ENCODE measurements around the gene DDOST. TPM values are rescaled to one million over a fixed set of nuclear protein-coding genes. Genes with fewer than 3 reads are reported as not detected.
"Not testable (repeated sequence)": the region's sequence is repeated elsewhere in the genome, so short reads cannot be mapped to it uniquely, and the experiment has no call there.

The DDOST gene
- polyA plus RNA-seq, 1 of the 3 experiments (the other 2 are of a cell fraction): 602 TPM

- no peaks in the 10 kb centered on the region for H4K20me1 ChIP-seq (ENCODE audit: insufficient read depth)
- no peaks in the 10 kb centered on the region for H3K9me3 ChIP-seq
- WGBS (ENCODE audit: low lambda C conversion rate): 71% methylated on average over 6 of the region's 6 CpGs
- CTCF ChIA-PET: interaction anchor here (0.6 to 1.2 kb wide), 2 partner anchors 17 to 760 kb away, joined by 4 read pairs; partner anchors contain the start of gene DDOST
- TF ChIP-seq GATA2 (CRISPR knock-in tag; IDR thresholded peaks at IDR 0.05): no peak
- no peak for TF ChIP-seq FOXJ3 (CRISPR knock-in tag; IDR thresholded peaks at IDR 0.05)
- TF ChIP-seq, protein P1, sequence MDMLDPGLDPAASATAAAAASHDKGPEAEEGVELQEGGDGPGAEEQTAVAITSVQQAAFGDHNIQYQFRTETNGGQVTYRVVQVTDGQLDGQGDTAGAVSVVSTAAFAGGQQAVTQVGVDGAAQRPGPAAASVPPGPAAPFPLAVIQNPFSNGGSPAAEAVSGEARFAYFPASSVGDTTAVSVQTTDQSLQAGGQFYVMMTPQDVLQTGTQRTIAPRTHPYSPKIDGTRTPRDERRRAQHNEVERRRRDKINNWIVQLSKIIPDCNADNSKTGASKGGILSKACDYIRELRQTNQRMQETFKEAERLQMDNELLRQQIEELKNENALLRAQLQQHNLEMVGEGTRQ (IDR thresholded peaks at IDR 0.05; ENCODE audit: borderline replicate concordance, low read depth, low read length): no peak
- TF ChIP-seq, protein P2, sequence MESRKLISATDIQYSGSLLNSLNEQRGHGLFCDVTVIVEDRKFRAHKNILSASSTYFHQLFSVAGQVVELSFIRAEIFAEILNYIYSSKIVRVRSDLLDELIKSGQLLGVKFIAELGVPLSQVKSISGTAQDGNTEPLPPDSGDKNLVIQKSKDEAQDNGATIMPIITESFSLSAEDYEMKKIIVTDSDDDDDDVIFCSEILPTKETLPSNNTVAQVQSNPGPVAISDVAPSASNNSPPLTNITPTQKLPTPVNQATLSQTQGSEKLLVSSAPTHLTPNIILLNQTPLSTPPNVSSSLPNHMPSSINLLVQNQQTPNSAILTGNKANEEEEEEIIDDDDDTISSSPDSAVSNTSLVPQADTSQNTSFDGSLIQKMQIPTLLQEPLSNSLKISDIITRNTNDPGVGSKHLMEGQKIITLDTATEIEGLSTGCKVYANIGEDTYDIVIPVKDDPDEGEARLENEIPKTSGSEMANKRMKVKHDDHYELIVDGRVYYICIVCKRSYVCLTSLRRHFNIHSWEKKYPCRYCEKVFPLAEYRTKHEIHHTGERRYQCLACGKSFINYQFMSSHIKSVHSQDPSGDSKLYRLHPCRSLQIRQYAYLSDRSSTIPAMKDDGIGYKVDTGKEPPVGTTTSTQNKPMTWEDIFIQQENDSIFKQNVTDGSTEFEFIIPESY (IDR thresholded peaks at IDR 0.05; ENCODE audit: borderline replicate concordance, low read depth): no peak
- TF ChIP-seq, protein P3, sequence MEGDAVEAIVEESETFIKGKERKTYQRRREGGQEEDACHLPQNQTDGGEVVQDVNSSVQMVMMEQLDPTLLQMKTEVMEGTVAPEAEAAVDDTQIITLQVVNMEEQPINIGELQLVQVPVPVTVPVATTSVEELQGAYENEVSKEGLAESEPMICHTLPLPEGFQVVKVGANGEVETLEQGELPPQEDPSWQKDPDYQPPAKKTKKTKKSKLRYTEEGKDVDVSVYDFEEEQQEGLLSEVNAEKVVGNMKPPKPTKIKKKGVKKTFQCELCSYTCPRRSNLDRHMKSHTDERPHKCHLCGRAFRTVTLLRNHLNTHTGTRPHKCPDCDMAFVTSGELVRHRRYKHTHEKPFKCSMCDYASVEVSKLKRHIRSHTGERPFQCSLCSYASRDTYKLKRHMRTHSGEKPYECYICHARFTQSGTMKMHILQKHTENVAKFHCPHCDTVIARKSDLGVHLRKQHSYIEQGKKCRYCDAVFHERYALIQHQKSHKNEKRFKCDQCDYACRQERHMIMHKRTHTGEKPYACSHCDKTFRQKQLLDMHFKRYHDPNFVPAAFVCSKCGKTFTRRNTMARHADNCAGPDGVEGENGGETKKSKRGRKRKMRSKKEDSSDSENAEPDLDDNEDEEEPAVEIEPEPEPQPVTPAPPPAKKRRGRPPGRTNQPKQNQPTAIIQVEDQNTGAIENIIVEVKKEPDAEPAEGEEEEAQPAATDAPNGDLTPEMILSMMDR (IDR thresholded peaks at IDR 0.05): no peak
- TF ChIP-seq RAD21 (IDR thresholded peaks at IDR 0.05; ENCODE audit: low read length): no peak
- no peak for TF ChIP-seq SMC3 (IDR thresholded peaks at IDR 0.05; ENCODE audit: low read depth, low read length)
- TF ChIP-seq RFX5 (IDR thresholded peaks at IDR 0.05; ENCODE audit: low read length): no peak
- TF ChIP-seq MEF2A (IDR thresholded peaks at IDR 0.05; ENCODE audit: borderline replicate concordance, low read depth): no peak
- no peak for TF ChIP-seq PBX3 (IDR thresholded peaks at IDR 0.05)
- TF ChIP-seq, protein P4, sequence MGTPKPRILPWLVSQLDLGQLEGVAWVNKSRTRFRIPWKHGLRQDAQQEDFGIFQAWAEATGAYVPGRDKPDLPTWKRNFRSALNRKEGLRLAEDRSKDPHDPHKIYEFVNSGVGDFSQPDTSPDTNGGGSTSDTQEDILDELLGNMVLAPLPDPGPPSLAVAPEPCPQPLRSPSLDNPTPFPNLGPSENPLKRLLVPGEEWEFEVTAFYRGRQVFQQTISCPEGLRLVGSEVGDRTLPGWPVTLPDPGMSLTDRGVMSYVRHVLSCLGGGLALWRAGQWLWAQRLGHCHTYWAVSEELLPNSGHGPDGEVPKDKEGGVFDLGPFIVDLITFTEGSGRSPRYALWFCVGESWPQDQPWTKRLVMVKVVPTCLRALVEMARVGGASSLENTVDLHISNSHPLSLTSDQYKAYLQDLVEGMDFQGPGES (IDR thresholded peaks at IDR 0.05; ENCODE audit: low read depth, low read length): no peak
- no peak for TF ChIP-seq TCF12 (IDR thresholded peaks at IDR 0.05)
- no peak for TF ChIP-seq YY1 (IDR thresholded peaks at IDR 0.05; ENCODE audit: low read depth)
- no peak for TF ChIP-seq FOXM1 (IDR thresholded peaks at IDR 0.05; ENCODE audit: low read depth)
- no peak for TF ChIP-seq EP300 (IDR thresholded peaks at IDR 0.05; ENCODE audit: borderline replicate concordance in 1 of 2, low read depth in 1 of 2, low read length in 1 of 2)
- H3K27ac ChIP-seq (ENCODE audit: low read depth in 2 of 2, low read length in 1 of 2): no peak overlapping the region
- H3K9ac ChIP-seq: no peak overlapping the region
- no peaks in the 10 kb centered on the region for H3K36me3 ChIP-seq (replicated peaks in 1 of 2; ENCODE audit: control insufficient read depth in 1 of 2, insufficient read depth in 2 of 2, low read length in 1 of 2)
- H3K4me1 ChIP-seq (ENCODE audit: control insufficient read depth in 1 of 2, insufficient read depth in 2 of 2, low read depth in 1 of 2, low read length in 1 of 2): no peaks in the 10 kb centered on the region
- POLR2A ChIA-PET: interaction anchor here (0.7 kb wide), 1 partner anchor 82 kb away, joined by 3 read pairs; no protein-coding TSS in a partner anchor
- no peak for DNase-seq
- no peak overlapping the region for H3K4me2 ChIP-seq
- no peak overlapping the region for H2AFZ ChIP-seq (ENCODE audit: low read depth)
- no peaks in the 10 kb centered on the region for H3K79me2 ChIP-seq (ENCODE audit: insufficient read depth)
- no peaks in the 10 kb centered on the region for H3K9me2 ChIP-seq
- H3K27me3 ChIP-seq (ENCODE audit: insufficient read depth): no peaks in the 10 kb centered on the region
- H3F3A ChIP-seq (replicated peaks; ENCODE audit: insufficient read depth): no peaks in the 10 kb centered on the region
- no peak overlapping the region for H3K4me3 ChIP-seq (ENCODE audit: low read depth in 2 of 2, low read length in 1 of 2)
Measured at GRCh38 chr1:20678599-20678998, 17.4 kb upstream of the DDOST start.

DNA sequence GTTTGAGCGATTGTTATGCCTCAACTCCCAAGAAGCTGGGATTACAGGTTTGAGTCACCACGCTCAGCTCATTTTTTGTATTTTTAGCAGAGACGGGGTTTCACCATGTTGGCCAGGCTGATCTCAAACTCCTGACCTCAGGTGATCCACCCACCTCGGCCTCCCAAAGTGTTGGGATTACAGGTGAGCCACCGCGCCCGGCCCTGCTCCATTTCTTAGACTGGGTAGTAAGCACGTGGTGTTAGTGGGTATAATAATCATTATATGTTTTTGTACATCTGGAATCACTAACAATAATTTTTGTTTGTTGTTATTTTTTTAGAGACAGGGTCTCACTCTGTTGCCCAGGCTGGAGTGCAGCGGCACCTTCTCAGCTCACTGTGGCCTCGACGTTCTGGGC lies 12.5 kb upstream of the DDOST start:
- H3K36me3 ChIP-seq (replicated peaks in 1 of 2; ENCODE audit: control insufficient read depth in 1 of 2, insufficient read depth in 2 of 2, low read length in 1 of 2); H3K27me3 ChIP-seq (ENCODE audit: insufficient read depth); H3K9me3 ChIP-seq; H3K4me3 ChIP-seq (ENCODE audit: low read depth in 2 of 2, low read length in 1 of 2); H3K9ac ChIP-seq; H3F3A ChIP-seq (replicated peaks; ENCODE audit: insufficient read depth); H3K9me2 ChIP-seq; H3K4me2 ChIP-seq; DNase-seq; H3K27ac ChIP-seq (ENCODE audit: low read depth in 2 of 2, low read length in 1 of 2); H4K20me1 ChIP-seq (ENCODE audit: insufficient read depth); H3K4me1 ChIP-seq (ENCODE audit: control insufficient read depth in 1 of 2, insufficient read depth in 2 of 2, low read depth in 1 of 2, low read length in 1 of 2); H2AFZ ChIP-seq (ENCODE audit: low read depth); H3K79me2 ChIP-seq (ENCODE audit: insufficient read depth); POLR2A ChIA-PET: not testable (repeated sequence)
- CTCF ChIA-PET: interaction anchor here (1.2 kb wide), 1 partner anchor 23 kb away, joined by 4 read pairs; no protein-coding TSS in a partner anchor
- WGBS (ENCODE audit: low lambda C conversion rate): 85% methylated on average over 11 of the region's 11 CpGs

All from SK-N-SH (cell line).